ENCODE results near the gene LBX2. TPM values are rescaled to one million over a fixed set of nuclear protein-coding genes. Genes with fewer than 3 reads are reported as not detected.
"Not testable (repeated sequence)": the region's sequence is repeated elsewhere in the genome, so short reads cannot be mapped to it uniquely, and the experiment has no call there.

LBX2 gene
- total and polyA plus RNA-seq, 4 donors, result 0.84 to 2.8 (median 2.5) TPM

DNA sequence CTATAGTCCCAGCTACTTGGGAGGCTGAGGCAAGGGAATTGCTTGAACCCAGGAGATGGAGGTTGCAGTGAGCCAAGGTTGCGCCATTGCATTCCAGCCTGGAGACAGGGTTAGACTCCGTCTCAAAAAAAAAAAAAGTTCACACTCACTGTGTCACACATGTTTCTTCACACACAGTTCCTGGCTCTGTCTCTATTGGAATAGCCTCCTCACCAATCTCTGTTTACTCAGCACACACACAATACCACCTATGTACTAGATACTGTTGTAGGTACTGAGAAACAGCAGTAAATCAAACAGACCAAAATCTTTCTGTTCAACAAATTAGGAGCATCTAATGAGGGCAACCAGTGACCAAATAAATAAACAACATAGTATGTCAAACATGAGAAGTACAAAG, 13.3 kb downstream of the LBX2 start:
- no peak for DNase-seq (ENCODE audit: low spot score)
- WGBS, result 68% methylated on average over 2 of the region's 2 CpGs
- H3K4me1 ChIP-seq (ENCODE audit: control insufficient read depth in 4 of 4, insufficient read depth in 4 of 4, low read length in 3 of 4), result peaks cover 30 to 67% (median 61%) of the 10 kb centered on the region in 4 donors
- H3K27ac ChIP-seq (ENCODE audit: low read depth in 1 of 2, low read length in 2 of 2), result no peak overlapping the region
- no peaks in the 10 kb centered on the region for H3K27me3 ChIP-seq (ENCODE audit: control insufficient read depth in 4 of 4, insufficient read depth in 4 of 4, low read length in 3 of 4)
- peaks cover 0 to 4% (median 2%) of the 10 kb centered on the region in 4 donors for H3K36me3 ChIP-seq (ENCODE audit: control insufficient read depth in 4 of 4, insufficient read depth in 3 of 4, low read depth in 1 of 4, low read length in 3 of 4)
- H3K9me3 ChIP-seq (ENCODE audit: control insufficient read depth in 4 of 4, low read length in 3 of 4), result no peaks in the 10 kb centered on the region
- TF ChIP-seq JUND (IDR thresholded peaks at IDR 0.05) (peak in 1 of 2 donors; percentile 9), FOXA2 (IDR thresholded peaks at IDR 0.05) (peak; percentile 76), EGR1 (IDR thresholded peaks at IDR 0.05; ENCODE audit: low read depth in 2 of 2) (no peak), HNF4A (conservative IDR thresholded peaks at IDR 0.05) (peak; percentile 25 to 39), RAD21 (IDR thresholded peaks at IDR 0.05) (peak in 1 of 2 donors; percentile 35), SP1 (IDR thresholded peaks at IDR 0.05) (peak; percentile 62), RXRA (IDR thresholded peaks at IDR 0.05) (peak; percentile 50 to 63), FOXA1 (IDR thresholded peaks at IDR 0.05) (peak; percentile 59)
- TF ChIP-seq, protein P1, sequence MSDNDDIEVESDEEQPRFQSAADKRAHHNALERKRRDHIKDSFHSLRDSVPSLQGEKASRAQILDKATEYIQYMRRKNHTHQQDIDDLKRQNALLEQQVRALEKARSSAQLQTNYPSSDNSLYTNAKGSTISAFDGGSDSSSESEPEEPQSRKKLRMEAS (IDR thresholded peaks at IDR 0.05), result no peak
- TF ChIP-seq, protein P2, sequence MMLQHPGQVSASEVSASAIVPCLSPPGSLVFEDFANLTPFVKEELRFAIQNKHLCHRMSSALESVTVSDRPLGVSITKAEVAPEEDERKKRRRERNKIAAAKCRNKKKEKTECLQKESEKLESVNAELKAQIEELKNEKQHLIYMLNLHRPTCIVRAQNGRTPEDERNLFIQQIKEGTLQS (IDR thresholded peaks at IDR 0.05), result no peak
- no peak overlapping the region for H3K4me3 ChIP-seq (ENCODE audit: low read depth in 1 of 3, low read length in 3 of 3)
- no peak overlapping the region for H3K9ac ChIP-seq (ENCODE audit: low read depth in 1 of 2, low read length in 2 of 2)

DNA sequence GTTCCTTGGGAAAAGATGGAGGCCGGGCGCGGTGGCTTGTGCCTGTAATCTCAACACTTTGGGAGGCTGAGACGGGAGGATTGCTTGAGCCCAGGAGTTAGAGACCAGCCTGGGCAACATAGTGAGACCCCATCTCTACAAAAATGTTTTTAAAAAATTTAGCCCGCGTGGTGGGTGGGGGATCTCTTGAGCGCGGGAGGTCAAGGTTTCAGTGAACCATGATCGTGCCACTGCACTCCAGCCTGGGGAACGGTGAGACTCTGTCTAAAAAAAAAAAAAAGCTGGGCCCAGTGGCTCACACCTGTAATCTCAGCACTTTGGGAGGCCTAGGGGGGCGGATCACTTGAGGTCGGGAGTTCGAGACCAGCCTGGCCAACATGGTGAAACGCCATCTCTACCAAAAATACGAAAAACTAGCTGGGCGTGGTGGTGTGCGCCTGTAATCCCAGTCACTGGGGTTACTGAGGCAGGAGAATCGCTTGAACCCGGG, 15.7 kb downstream of the LBX2 start:
- H3K9me3 ChIP-seq (ENCODE audit: control insufficient read depth in 4 of 4, low read length in 3 of 4); H3K27me3 ChIP-seq (ENCODE audit: control insufficient read depth in 4 of 4, insufficient read depth in 4 of 4, low read length in 3 of 4); DNase-seq (ENCODE audit: low spot score); H3K36me3 ChIP-seq (ENCODE audit: control insufficient read depth in 4 of 4, insufficient read depth in 3 of 4, low read depth in 1 of 4, low read length in 3 of 4): not testable (repeated sequence)
- 71% methylated on average over 19 of the region's 19 CpGs for WGBS
- Histone ChIP-seq H3K27ac (ENCODE audit: low read depth in 1 of 2, low read length in 2 of 2) (peak overlapping the region in 1 of 2 donors; percentile 84), H3K4me1 (ENCODE audit: control insufficient read depth in 4 of 4, insufficient read depth in 4 of 4, low read length in 3 of 4) (peaks cover 14 to 52% (median 43%) of the 10 kb centered on the region in 4 donors), H3K9ac (ENCODE audit: low read depth in 1 of 2, low read length in 2 of 2) (peak overlapping the region; percentile 6 to 63), H3K4me3 (ENCODE audit: low read depth in 1 of 3, low read length in 3 of 3) (peak overlapping the region; percentile 67 to 95 (median 94))

DNA sequence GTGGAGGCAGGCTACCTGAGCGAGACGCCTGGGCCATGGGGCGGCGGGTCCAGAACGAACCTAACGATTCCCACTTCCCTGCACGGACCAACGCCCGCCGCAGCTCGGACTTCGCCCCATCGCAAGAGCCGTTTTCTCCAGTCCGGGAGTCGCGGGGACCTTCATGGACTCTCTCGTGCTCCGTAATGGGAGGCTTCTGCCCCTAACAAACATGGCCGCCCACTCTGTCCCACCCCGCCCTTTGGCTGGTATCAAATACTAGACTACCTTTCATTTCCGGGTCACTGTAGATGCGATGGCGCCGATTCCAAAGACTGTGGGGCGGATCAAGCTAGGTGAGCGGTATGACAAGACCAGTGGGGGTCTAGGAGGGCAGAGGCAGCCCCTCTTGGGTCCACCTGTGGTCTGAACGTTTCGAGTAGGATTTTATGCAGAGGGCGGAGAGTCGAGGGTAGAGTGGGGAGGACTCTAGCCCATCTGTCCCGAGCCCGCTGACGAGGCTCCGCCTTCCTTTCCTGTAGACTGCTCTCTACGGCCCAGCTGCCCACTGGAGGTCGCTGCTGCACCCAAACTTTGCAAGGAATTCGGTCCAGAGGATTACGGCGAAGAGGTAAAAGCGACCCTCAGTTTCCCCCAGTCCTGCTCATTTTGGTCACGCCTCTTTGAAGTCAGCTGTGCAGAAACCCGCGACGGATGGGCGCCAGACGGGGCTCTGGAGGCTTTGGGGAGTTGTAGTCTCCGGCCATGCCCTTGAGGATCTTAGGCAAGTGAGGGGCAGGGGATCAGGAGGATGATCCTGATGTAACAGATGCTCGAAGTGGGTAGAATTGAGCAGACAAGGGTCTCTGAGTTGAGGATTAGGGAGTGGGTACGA, 16.4 kb downstream of the LBX2 start, which contains the start of the genes CCDC142 and TTC31:
Gene CCDC142 (minus strand): TSS at position 198 of the 874 bp plus-strand sequence. CDS start 161 bp downstream, at position 37.
Gene TTC31 (plus strand): TSS at position 281 of the 874 bp plus-strand sequence. CDS start 15 bp downstream, at position 296.
- H3K9me3 ChIP-seq (ENCODE audit: control insufficient read depth in 4 of 4, low read length in 3 of 4), result no peaks in the 10 kb centered on the region
- under 1% methylated on average over 50 of the region's 50 CpGs for WGBS
- peaks cover 10 to 45% (median 37%) of the 10 kb centered on the region in 4 donors for H3K4me1 ChIP-seq (ENCODE audit: control insufficient read depth in 4 of 4, insufficient read depth in 4 of 4, low read length in 3 of 4)
- H3K27me3 ChIP-seq (ENCODE audit: control insufficient read depth in 4 of 4, insufficient read depth in 4 of 4, low read length in 3 of 4), result no peaks in the 10 kb centered on the region
- peak within 1 kb of the TSS; percentile 67 to 95 (median 94) for H3K4me3 ChIP-seq (ENCODE audit: low read depth in 1 of 3, low read length in 3 of 3)
- peaks cover 0 to 7% (median 0%) of the 10 kb centered on the region in 4 donors for H3K36me3 ChIP-seq (ENCODE audit: control insufficient read depth in 4 of 4, insufficient read depth in 3 of 4, low read depth in 1 of 4, low read length in 3 of 4)
- H3K9ac ChIP-seq (ENCODE audit: low read depth in 1 of 2, low read length in 2 of 2), result peak within 1 kb of the TSS; percentile 57 to 63
- DNase-seq (ENCODE audit: low spot score), result peak; percentile 94
- peak within 1 kb of the TSS; percentile 82 to 84 for H3K27ac ChIP-seq (ENCODE audit: low read depth in 1 of 2, low read length in 2 of 2)
- peak; percentile 88 to 98 for TF ChIP-seq GABPA (IDR thresholded peaks at IDR 0.05 in 1 of 2, conservative IDR thresholded peaks at IDR 0.05 in 1 of 2)
- no peak for TF ChIP-seq FOXA2 (IDR thresholded peaks at IDR 0.05)
- peak in 1 of 2 donors; percentile 9 for TF ChIP-seq JUND (IDR thresholded peaks at IDR 0.05)
- TF ChIP-seq, protein P1 (IDR thresholded peaks at IDR 0.05), result peak; percentile 80
- TF ChIP-seq, protein P3, sequence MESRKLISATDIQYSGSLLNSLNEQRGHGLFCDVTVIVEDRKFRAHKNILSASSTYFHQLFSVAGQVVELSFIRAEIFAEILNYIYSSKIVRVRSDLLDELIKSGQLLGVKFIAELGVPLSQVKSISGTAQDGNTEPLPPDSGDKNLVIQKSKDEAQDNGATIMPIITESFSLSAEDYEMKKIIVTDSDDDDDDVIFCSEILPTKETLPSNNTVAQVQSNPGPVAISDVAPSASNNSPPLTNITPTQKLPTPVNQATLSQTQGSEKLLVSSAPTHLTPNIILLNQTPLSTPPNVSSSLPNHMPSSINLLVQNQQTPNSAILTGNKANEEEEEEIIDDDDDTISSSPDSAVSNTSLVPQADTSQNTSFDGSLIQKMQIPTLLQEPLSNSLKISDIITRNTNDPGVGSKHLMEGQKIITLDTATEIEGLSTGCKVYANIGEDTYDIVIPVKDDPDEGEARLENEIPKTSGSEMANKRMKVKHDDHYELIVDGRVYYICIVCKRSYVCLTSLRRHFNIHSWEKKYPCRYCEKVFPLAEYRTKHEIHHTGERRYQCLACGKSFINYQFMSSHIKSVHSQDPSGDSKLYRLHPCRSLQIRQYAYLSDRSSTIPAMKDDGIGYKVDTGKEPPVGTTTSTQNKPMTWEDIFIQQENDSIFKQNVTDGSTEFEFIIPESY (IDR thresholded peaks at IDR 0.05), result peak; percentile 97
- TF ChIP-seq, protein P4, sequence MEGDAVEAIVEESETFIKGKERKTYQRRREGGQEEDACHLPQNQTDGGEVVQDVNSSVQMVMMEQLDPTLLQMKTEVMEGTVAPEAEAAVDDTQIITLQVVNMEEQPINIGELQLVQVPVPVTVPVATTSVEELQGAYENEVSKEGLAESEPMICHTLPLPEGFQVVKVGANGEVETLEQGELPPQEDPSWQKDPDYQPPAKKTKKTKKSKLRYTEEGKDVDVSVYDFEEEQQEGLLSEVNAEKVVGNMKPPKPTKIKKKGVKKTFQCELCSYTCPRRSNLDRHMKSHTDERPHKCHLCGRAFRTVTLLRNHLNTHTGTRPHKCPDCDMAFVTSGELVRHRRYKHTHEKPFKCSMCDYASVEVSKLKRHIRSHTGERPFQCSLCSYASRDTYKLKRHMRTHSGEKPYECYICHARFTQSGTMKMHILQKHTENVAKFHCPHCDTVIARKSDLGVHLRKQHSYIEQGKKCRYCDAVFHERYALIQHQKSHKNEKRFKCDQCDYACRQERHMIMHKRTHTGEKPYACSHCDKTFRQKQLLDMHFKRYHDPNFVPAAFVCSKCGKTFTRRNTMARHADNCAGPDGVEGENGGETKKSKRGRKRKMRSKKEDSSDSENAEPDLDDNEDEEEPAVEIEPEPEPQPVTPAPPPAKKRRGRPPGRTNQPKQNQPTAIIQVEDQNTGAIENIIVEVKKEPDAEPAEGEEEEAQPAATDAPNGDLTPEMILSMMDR (IDR thresholded peaks at IDR 0.05; ENCODE audit: low read depth, low read length, missing input control), result peak; percentile 91
- TF ChIP-seq EGR1 (IDR thresholded peaks at IDR 0.05; ENCODE audit: low read depth in 2 of 2), result no peak
- peak; percentile 81 for TF ChIP-seq TAF1 (conservative IDR thresholded peaks at IDR 0.05)
- TF ChIP-seq FOXA1 (IDR thresholded peaks at IDR 0.05), result no peak
- peak; percentile 83 for TF ChIP-seq SP1 (IDR thresholded peaks at IDR 0.05)
- peak; percentile 89 to 92 for TF ChIP-seq RAD21 (IDR thresholded peaks at IDR 0.05)
- TF ChIP-seq NR2F2 (IDR thresholded peaks at IDR 0.05), result peak; percentile 92
- peak; percentile 76 for TF ChIP-seq HNF4G (IDR thresholded peaks at IDR 0.05)
- peak; percentile 74 to 83 for TF ChIP-seq RXRA (IDR thresholded peaks at IDR 0.05)
- peak; percentile 100 for TF ChIP-seq YY1 (IDR thresholded peaks at IDR 0.05)
- TF ChIP-seq, protein P2 (IDR thresholded peaks at IDR 0.05), result peak; percentile 48
- TF ChIP-seq HNF4A (conservative IDR thresholded peaks at IDR 0.05), result peak; percentile 90 to 92
